22Rv1 (cell line): Measurements from ENCODE around the gene RAPGEFL1.

Source experiments
- CTCF ChIP-seq: fragments of 450-650 bp; IDR thresholded peaks from 2 replicates; pipeline ENCODE4 v1.5.1; 2017; ENCODE audit warnings: mild to moderate bottlenecking
- ZFX ChIP-seq: fragments of 450-650 bp; IDR thresholded peaks from 2 replicates; pipeline ENCODE4 v1.6.1; 2017; ENCODE audit warnings: antibody characterized with exemption, borderline replicate concordance

GRCh38 chr17:40181205-40181604 is 3.9 kb downstream of the RAPGEFL1 start:
- TF ChIP-seq CTCF (no peak), ZFX (no peak)
